GM12878 (cell line): ENCODE data around the gene ABHD8. TPM values are rescaled to one million over a fixed set of nuclear protein-coding genes. Genes with fewer than 3 reads are reported as not detected.

Experiments used
- ATAC-seq: fragments of 200-7000 bp; cut with Tn5 transposase; 3 replicates; pipeline ENCODE4 v1.9.1; 2020; ENCODE audit warnings: mild to moderate bottlenecking, moderate library complexity
- BruUV-seq: library from RNA; stranded (reverse); fragments of 400-500 nt; replicated peaks from 2 replicates; lab custom pipeline; 2021; lab: Mats Ljungman, UMichigan
- CTCF ChIA-PET: fragments of 300-600 bp; sonication (Branson Sonifier 250); formaldehyde crosslinking; extraction: SDS; loops from one replicate; lab custom pipeline; 2021; ENCODE audit warnings: inconsistent platforms; lab: Yijun Ruan, JAX
- POLR2A ChIA-PET: fragments of 350-600 bp; formaldehyde crosslinking; extraction: SDS; loops from one replicate; lab custom pipeline; 2021; ENCODE audit warnings: inconsistent platforms; lab: Charles Lee
- RAD21 ChIA-PET: fragments of 300-600 bp; sonication (Branson Sonifier 250); formaldehyde crosslinking; loops from one replicate; lab custom pipeline; 2023; ENCODE audit warnings: antibody characterized with exemption; ENCODE audit not compliant: unreplicated experiment; lab: Charles Lee
- SMC1A ChIA-PET: fragments of 300-600 bp; sonication (Branson Sonifier 250); formaldehyde crosslinking; loops from one replicate; lab custom pipeline; 2023; ENCODE audit not compliant: unreplicated experiment, uncharacterized antibody; lab: Charles Lee
- DNase-seq: peaks from one replicate; pipeline ENCODE4 v3.0.0-alpha.2; 2011; ENCODE audit warnings: low read depth, low spot score
- FAIRE-seq: peaks from 3 replicates; lab custom pipeline; 2011; peaks lifted over from hg19 to GRCh38; lab: Jason Lieb, UNC
- H2AFZ ChIP-seq: 2 replicates; pipeline ENCODE4 v1.6.0; 2011; ENCODE audit warnings: low read depth, low read length, control low read depth; ENCODE audit not compliant: control insufficient read depth
- H3K27ac ChIP-seq: 2 replicates; pipeline ENCODE4 v1.5.1; 2011; ENCODE audit warnings: control low read depth; ENCODE audit not compliant: control insufficient read depth, insufficient read depth
- H3K27me3 ChIP-seq, 2 experiments: replicated peaks in 1 of 2; 2 replicates each; pipeline versions ENCODE4 v1.6.0 to v1.6.1; 2011; ENCODE audit warnings: low read length in 1 of 2; ENCODE audit not compliant: control insufficient read depth in 2 of 2, insufficient read depth in 2 of 2
- H3K36me3 ChIP-seq, 2 experiments: 2 replicates each; pipeline ENCODE4 v1.5.1; 2011; ENCODE audit warnings: low read length in 1 of 2; ENCODE audit not compliant: control insufficient read depth in 2 of 2, insufficient read depth in 2 of 2
- H3K4me1 ChIP-seq: 2 replicates; pipeline ENCODE4 v1.6.1; 2011; ENCODE audit warnings: mild to moderate bottlenecking, low read length, moderate library complexity, mixed read lengths; ENCODE audit not compliant: control insufficient read depth, insufficient read depth
- H3K4me2 ChIP-seq: 2 replicates; pipeline ENCODE4 v1.6.0; 2011; ENCODE audit warnings: control low read depth; ENCODE audit not compliant: control insufficient read depth, insufficient read depth
- H3K4me3 ChIP-seq: fragments of 200-600 bp; sonication (generic); 2 replicates; pipeline ENCODE4 v1.5.1; 2016
- H3K79me2 ChIP-seq: 2 replicates; pipeline ENCODE4 v1.6.0; 2011; ENCODE audit warnings: low read length; ENCODE audit not compliant: control insufficient read depth, insufficient read depth
- H3K9ac ChIP-seq: 2 replicates; pipeline ENCODE4 v1.8.0; 2011; ENCODE audit warnings: low read length, control low read depth, mixed read lengths; ENCODE audit not compliant: control insufficient read depth, insufficient read depth
- H3K9me3 ChIP-seq: replicated peaks from 3 replicates; pipeline ENCODE4 v1.5.1; 2011; ENCODE audit warnings: mild to moderate bottlenecking, low read length; ENCODE audit not compliant: control insufficient read depth, insufficient read depth
- H4K20me1 ChIP-seq: 2 replicates; pipeline ENCODE4 v1.6.0; 2011; ENCODE audit not compliant: control insufficient read depth, insufficient read depth
- EZH2 ChIP-seq: IDR thresholded peaks from 2 replicates; pipeline ENCODE4 v1.6.1; 2012; ENCODE audit warnings: low read depth, mild to moderate bottlenecking, control low read depth, inconsistent platforms, low read length, borderline replicate concordance; ENCODE audit not compliant: control insufficient read depth
- MLLT1 ChIP-seq: fragments of 450-650 bp; IDR thresholded peaks from 2 replicates; pipeline ENCODE4 v1.6.1; 2016; ENCODE audit warnings: mild to moderate bottlenecking
- MTA3 ChIP-seq: IDR thresholded peaks from 2 replicates; pipeline ENCODE4 v1.6.1; 2012; ENCODE audit warnings: low read length, inconsistent platforms, borderline replicate concordance
- NR2F1 ChIP-seq: fragments of 450-650 bp; conservative IDR thresholded peaks from 2 replicates; pipeline ENCODE4 v1.6.1; 2017; ENCODE audit warnings: mild to moderate bottlenecking
- PAX5 ChIP-seq: IDR thresholded peaks from 2 replicates; pipeline ENCODE4 v1.6.1; 2011; ENCODE audit warnings: low read depth, low read length, borderline replicate concordance
- POLR2AphosphoS2 ChIP-seq: IDR thresholded peaks from 2 replicates; pipeline ENCODE4 v1.6.1; 2011; ENCODE audit warnings: low read depth, mild to moderate bottlenecking, low read length, improper control_type of control experiment, moderate library complexity
- SMARCA5 ChIP-seq: fragments of 450-650 bp; IDR thresholded peaks from 2 replicates; pipeline ENCODE4 v1.6.1; 2017; ENCODE audit warnings: mild to moderate bottlenecking
- USF2 ChIP-seq: IDR thresholded peaks from 2 replicates; pipeline ENCODE4 v1.6.1; 2011; ENCODE audit warnings: low read depth, low read length, improper control_type of control experiment, borderline replicate concordance
- ZBTB33 ChIP-seq: fragments of 450-650 bp; IDR thresholded peaks from 2 replicates; pipeline ENCODE4 v1.6.1; 2017; ENCODE audit warnings: mild to moderate bottlenecking
- ZNF217 ChIP-seq: fragments of 450-650 bp; IDR thresholded peaks from 2 replicates; pipeline ENCODE4 v1.6.1; 2017; ENCODE audit warnings: antibody characterized with exemption, mild to moderate bottlenecking
- WGBS: methylation state at CpG from one replicate; pipeline ENCODE4 v1.1.6; 2016; ENCODE audit warnings: low lambda C conversion rate; ENCODE audit not compliant: insufficient replicate concordance, insufficient coverage; ENCODE audit errors: missing lambda C conversion rate; 5-methylcytosine and 5-hydroxymethylcytosine counted together
- in situ Hi-C: fragments of 300-500 bp; cut with MboI; formaldehyde crosslinking; loops from 9 replicates; pipeline ENCODE4 v1.14.3; 2018; ENCODE audit warnings: mixed read lengths
- intact Hi-C: fragments of 100-400 bp; cut with micrococcal nuclease; formaldehyde crosslinking; loops from one replicate; pipeline ENCODE4 v1.14.2; 2022; ENCODE audit not compliant: unreplicated experiment
- polyA plus RNA-seq, 11 experiments: library from polyadenylated mRNA; depleted of rRNA in 4 of 11; unstranded in 6 of 11; stranded (reverse) in 5 of 11; fragments of >200 nt; fragmentation: Nextera tagmentation in 4 of 11; fragmentation: Illumina TruSeq in 1 of 11; extraction: Ambion mirVana in 4 of 11; extraction: Trizol in 1 of 11; gene quantifications; 1 replicate in 1 of 11; 2 replicates in 10 of 11; pipeline versions ENCODE4 v1.2.1 to v1.2.3, GENCODE V29; 2011 to 2016; ENCODE audit warnings: inconsistent platforms in 2 of 11, missing spikeins in 2 of 11, low read depth in 1 of 11
- total RNA-seq, 4 experiments: library from RNA; depleted of rRNA in 3 of 4; stranded (reverse); fragments of >200 nt in 3 of 4; fragmentation: Illumina TruSeq in 1 of 4; extraction: Trizol in 1 of 4; gene quantifications; 2 replicates each; pipeline versions ENCODE4 v1.2.1 to v1.2.3, GENCODE V29; 2013 to 2021

ABHD8 gene
- total and polyA plus RNA-seq, 10 of the 15 experiments (the other 5 are each of a cell fraction or from before 2014, with no cell fraction given), result 0.03 to 12.5 (median 6.0) TPM

- 54% methylated on average over 8 of the region's 8 CpGs for WGBS
- no peak overlapping the region for H3K27ac ChIP-seq
- no peaks in the 10 kb centered on the region for H4K20me1 ChIP-seq
- BruUV-seq, result no TSS peak
- no peak overlapping the region for H2AFZ ChIP-seq
- H3K9me3 ChIP-seq, result no peaks in the 10 kb centered on the region
- peaks cover 7% of the 10 kb centered on the region for H3K79me2 ChIP-seq
- intact Hi-C loops, result no loop called here
- in situ Hi-C loops, result no loop called here
- H3K4me3 ChIP-seq, result 0 out of 2 replicates have a peak overlapping the region, but pooled peaks have one; percentile 70
- TF ChIP-seq USF2, result no peak
- peak; percentile 15; the same call in 1 of the 2 replicates for TF ChIP-seq PAX5
- TF ChIP-seq MTA3, result no peak
- TF ChIP-seq POLR2AphosphoS2, result no peak
- no peak for TF ChIP-seq ZBTB33
- peak; percentile 89 for TF ChIP-seq SMARCA5
- no peak for TF ChIP-seq EZH2
- TF ChIP-seq NR2F1, result peak; percentile 31; the same call in 1 of the 2 replicates
- TF ChIP-seq MLLT1, result no peak
- TF ChIP-seq ZNF217, result peak; percentile 80; the same call in 1 of the 2 replicates
- TF ChIP-seq, all 136 proteins: peak for 4
- ATAC-seq (peak; percentile 10; the same call in 2 of the 3 replicates), DNase-seq (no peak), FAIRE-seq (no peak)
- Histone ChIP-seq H3K27me3 (no peaks in the 10 kb centered on the region), H3K9ac (no peak overlapping the region), H3K4me1 (peaks cover 14% of the 10 kb centered on the region), H3K4me2 (0 out of 2 replicates have a peak overlapping the region, but pooled peaks have one; percentile 1), H3K36me3 (peaks cover 0 to 2% of the 10 kb centered on the region in 2 experiments; a peak in 1 of 4 replicates)
- POLR2A ChIA-PET, result interaction anchor here (0.6 to 1.3 kb wide), 8 partner anchors 8 to 139 kb away, joined by 3 to 4 read pairs (median 3); partner anchors contain the start of genes BABAM1 and USE1
- CTCF ChIA-PET, result interaction anchor here (0.7 to 2.9 kb wide), 9 partner anchors 9 to 175 kb away, joined by 3 to 16 read pairs (median 3); partner anchors contain the start of gene BABAM1
- SMC1A ChIA-PET, result interaction anchor here (0.5 to 2.0 kb wide), 7 partner anchors 8 to 377 kb away, joined by 3 to 6 read pairs (median 4); partner anchors contain the start of genes BABAM1 and USE1
- RAD21 ChIA-PET, result interaction anchor here (0.8 to 1.4 kb wide), 4 partner anchors 16 to 169 kb away, joined by 3 to 5 read pairs (median 4); partner anchors contain the start of genes BABAM1 and OCEL1
Observed at GRCh38 chr19:17242431-17243208, 60.6 kb downstream of the ABHD8 start.
